Mesendoderm (in vitro differentiated cells): ENCODE data around the gene RCAN3.

Source experiments
- DNase-seq: peaks from one replicate; pipeline ENCODE4 v3.0.0; 2013
- H2AK5ac ChIP-seq: 2 replicates; pipeline ENCODE4 v1.6.1; 2013; ENCODE audit warnings: low read length, inconsistent platforms
- H2BK120ac ChIP-seq: 2 replicates; pipeline ENCODE4 v1.6.1; 2013; ENCODE audit warnings: low read depth, mild to moderate bottlenecking, low read length, moderate library complexity, mixed read lengths
- H2BK15ac ChIP-seq: replicated peaks from 2 replicates; pipeline ENCODE4 v1.6.1; 2013; ENCODE audit warnings: low read depth, mild to moderate bottlenecking, moderate library complexity
- H2BK5ac ChIP-seq: 2 replicates; pipeline ENCODE4 v1.6.1; 2013; ENCODE audit warnings: low read length, inconsistent platforms
- H3K18ac ChIP-seq: 2 replicates; pipeline ENCODE4 v1.6.1; 2013; ENCODE audit warnings: mild to moderate bottlenecking, low read length, mixed read lengths
- H3K23ac ChIP-seq: one replicate; pipeline ENCODE4 v1.6.1; 2013; ENCODE audit warnings: low read length
- H3K27ac ChIP-seq: 2 replicates; pipeline ENCODE4 v1.5.1; 2013; ENCODE audit warnings: low read depth, mild to moderate bottlenecking, inconsistent platforms, low read length, moderate library complexity
- H3K27me3 ChIP-seq: 2 replicates; pipeline ENCODE4 v1.6.1; 2013; ENCODE audit warnings: low read length, control low read depth, mild to moderate bottlenecking, inconsistent platforms; ENCODE audit not compliant: insufficient read depth, poor library complexity
- H3K36me3 ChIP-seq: 2 replicates; pipeline ENCODE4 v1.6.1; 2013; ENCODE audit warnings: low read length, inconsistent platforms; ENCODE audit not compliant: control insufficient read depth, insufficient read depth
- H3K4ac ChIP-seq: one replicate; pipeline ENCODE4 v1.6.1; 2013; ENCODE audit warnings: low read depth, mild to moderate bottlenecking, low read length, moderate library complexity
- H3K4me1 ChIP-seq: 2 replicates; pipeline ENCODE4 v1.6.1; 2013; ENCODE audit warnings: low read depth, low read length, inconsistent platforms; ENCODE audit not compliant: control insufficient read depth
- H3K4me2 ChIP-seq: 2 replicates; pipeline ENCODE4 v1.6.1; 2013; ENCODE audit warnings: low read length
- H3K4me3 ChIP-seq: 2 replicates; pipeline ENCODE4 v1.5.1; 2013; ENCODE audit warnings: mild to moderate bottlenecking, low read length
- H3K56ac ChIP-seq: one replicate; pipeline ENCODE4 v1.6.1; 2013; ENCODE audit warnings: low read length
- H3K79me1 ChIP-seq: 2 replicates; pipeline ENCODE4 v1.6.1; 2013; ENCODE audit warnings: low read length, inconsistent platforms
- H3K79me2 ChIP-seq: 2 replicates; pipeline ENCODE4 v1.6.1; 2013; ENCODE audit warnings: mild to moderate bottlenecking, low read length; ENCODE audit not compliant: control insufficient read depth, insufficient read depth
- H3K9ac ChIP-seq: 2 replicates; pipeline ENCODE4 v1.6.1; 2013; ENCODE audit warnings: low read length, inconsistent platforms
- H4K5ac ChIP-seq: one replicate; pipeline ENCODE4 v1.6.1; 2013; ENCODE audit warnings: low read length
- H4K8ac ChIP-seq: one replicate; pipeline ENCODE4 v1.6.1; 2013; ENCODE audit warnings: low read depth, mild to moderate bottlenecking, control low read depth, low read length, moderate library complexity
- WGBS: extraction: QIAGEN DNeasy Blood & Tissue Kit; methylation state at CpG from one replicate; pipeline ENCODE4 v1.1.7; 2013; ENCODE audit warnings: low lambda C conversion rate, missing lambda C conversion rate; ENCODE audit not compliant: insufficient coverage; ENCODE audit errors: extremely low coverage; 5-methylcytosine and 5-hydroxymethylcytosine counted together

The RCAN3 gene

GRCh38 chr1:24540051-24540905, 37.6 kb downstream of the RCAN3 start:
- Histone ChIP-seq H3K4me1 (no peaks in the 10 kb centered on the region), H2AK5ac (no peak overlapping the region), H3K56ac (no peak overlapping the region), H3K79me2 (no peaks in the 10 kb centered on the region), H2BK120ac (no peak overlapping the region), H3K27me3 (no peaks in the 10 kb centered on the region), H4K5ac (no peak overlapping the region), H3K9ac (no peak overlapping the region), H3K4me3 (no peak overlapping the region), H3K18ac (no peak overlapping the region), H3K27ac (no peak overlapping the region), H3K79me1 (no peaks in the 10 kb centered on the region), H3K4me2 (no peak overlapping the region), H3K4ac (no peak overlapping the region), H4K8ac (no peak overlapping the region), H2BK5ac (no peak overlapping the region), H2BK15ac (no peak overlapping the region), H3K23ac (no peak overlapping the region), H3K36me3 (no peaks in the 10 kb centered on the region)
- DNase-seq: no peak
- no CpG with 5 or more reads among the region's 15 CpGs for WGBS

- Histone ChIP-seq H3K36me3 (no peaks in the 10 kb centered on the region), H3K9ac (no peak overlapping the region), H3K79me1 (no peaks in the 10 kb centered on the region), H4K5ac (no peak overlapping the region), H3K4ac (no peak overlapping the region), H2BK5ac (no peak overlapping the region), H3K18ac (no peak overlapping the region), H2BK120ac (no peak overlapping the region), H3K4me1 (no peaks in the 10 kb centered on the region), H3K56ac (no peak overlapping the region), H3K23ac (no peak overlapping the region), H3K27ac (no peak overlapping the region), H4K8ac (no peak overlapping the region), H2AK5ac (no peak overlapping the region), H3K27me3 (no peaks in the 10 kb centered on the region), H3K4me2 (no peak overlapping the region), H3K4me3 (no peak overlapping the region), H3K79me2 (no peaks in the 10 kb centered on the region), H2BK15ac (no peak overlapping the region)
- WGBS: no CpG with 5 or more reads among the region's 7 CpGs
- DNase-seq: no peak
Observed at GRCh38 chr1:24540906-24541710, 38.5 kb downstream of the RCAN3 start.

GRCh38 chr1:24541711-24542346, 39.2 kb downstream of the RCAN3 start:
- Histone ChIP-seq H3K79me2 (no peaks in the 10 kb centered on the region), H3K18ac (no peak overlapping the region), H3K23ac (no peak overlapping the region), H2BK15ac (no peak overlapping the region), H3K9ac (no peak overlapping the region), H3K27me3 (no peaks in the 10 kb centered on the region), H3K36me3 (no peaks in the 10 kb centered on the region), H3K56ac (no peak overlapping the region), H3K4me1 (no peaks in the 10 kb centered on the region), H2BK120ac (no peak overlapping the region), H3K27ac (no peak overlapping the region), H3K79me1 (no peaks in the 10 kb centered on the region), H3K4ac (no peak overlapping the region), H2BK5ac (no peak overlapping the region), H4K8ac (no peak overlapping the region), H4K5ac (no peak overlapping the region), H3K4me3 (no peak overlapping the region), H2AK5ac (no peak overlapping the region), H3K4me2 (no peak overlapping the region)
- WGBS: no CpG with 5 or more reads among the region's 8 CpGs
- DNase-seq: no peak

GRCh38 chr1:24544239-24544638, 41.6 kb downstream of the RCAN3 start:
- no peak overlapping the region for H3K4me3 ChIP-seq
- H3K56ac ChIP-seq: no peak overlapping the region

GRCh38 chr1:24545662-24546061, 43.0 kb downstream of the RCAN3 start:
- no peak for DNase-seq
- Histone ChIP-seq H3K27ac (no peak overlapping the region), H2BK15ac (no peak overlapping the region), H3K4me3 (no peak overlapping the region), H3K79me1 (no peaks in the 10 kb centered on the region), H3K4me1 (no peaks in the 10 kb centered on the region), H3K4me2 (no peak overlapping the region), H3K36me3 (no peaks in the 10 kb centered on the region), H3K18ac (no peak overlapping the region), H3K23ac (no peak overlapping the region), H4K5ac (no peak overlapping the region), H3K9ac (no peak overlapping the region), H2AK5ac (no peak overlapping the region), H3K4ac (no peak overlapping the region), H3K79me2 (no peaks in the 10 kb centered on the region), H2BK5ac (no peak overlapping the region), H3K56ac (no peak overlapping the region), H4K8ac (no peak overlapping the region), H3K27me3 (no peaks in the 10 kb centered on the region), H2BK120ac (no peak overlapping the region)
- WGBS: no CpG with 5 or more reads among the region's 1 CpG

More at GRCh38 chr1:24544239-24544638, 41.6 kb downstream of the RCAN3 start:
- Histone ChIP-seq H2AK5ac (no peak overlapping the region), H3K4ac (no peak overlapping the region), H3K18ac (no peak overlapping the region), H2BK5ac (no peak overlapping the region), H3K79me2 (no peaks in the 10 kb centered on the region), H3K4me2 (no peak overlapping the region), H2BK15ac (no peak overlapping the region), H3K9ac (no peak overlapping the region), H3K27me3 (no peaks in the 10 kb centered on the region), H2BK120ac (no peak overlapping the region), H3K79me1 (no peaks in the 10 kb centered on the region), H4K8ac (no peak overlapping the region), H3K4me1 (no peaks in the 10 kb centered on the region), H4K5ac (no peak overlapping the region), H3K27ac (no peak overlapping the region), H3K23ac (no peak overlapping the region), H3K36me3 (no peaks in the 10 kb centered on the region)
- no peak for DNase-seq
